ENCODE data around the gene FADS6. TPM values are rescaled to one million over a fixed set of nuclear protein-coding genes. Genes with fewer than 3 reads are reported as not detected.

The FADS6 gene
- total RNA-seq, 1 experiment from 2014 or later: 1.2 TPM

DNA sequence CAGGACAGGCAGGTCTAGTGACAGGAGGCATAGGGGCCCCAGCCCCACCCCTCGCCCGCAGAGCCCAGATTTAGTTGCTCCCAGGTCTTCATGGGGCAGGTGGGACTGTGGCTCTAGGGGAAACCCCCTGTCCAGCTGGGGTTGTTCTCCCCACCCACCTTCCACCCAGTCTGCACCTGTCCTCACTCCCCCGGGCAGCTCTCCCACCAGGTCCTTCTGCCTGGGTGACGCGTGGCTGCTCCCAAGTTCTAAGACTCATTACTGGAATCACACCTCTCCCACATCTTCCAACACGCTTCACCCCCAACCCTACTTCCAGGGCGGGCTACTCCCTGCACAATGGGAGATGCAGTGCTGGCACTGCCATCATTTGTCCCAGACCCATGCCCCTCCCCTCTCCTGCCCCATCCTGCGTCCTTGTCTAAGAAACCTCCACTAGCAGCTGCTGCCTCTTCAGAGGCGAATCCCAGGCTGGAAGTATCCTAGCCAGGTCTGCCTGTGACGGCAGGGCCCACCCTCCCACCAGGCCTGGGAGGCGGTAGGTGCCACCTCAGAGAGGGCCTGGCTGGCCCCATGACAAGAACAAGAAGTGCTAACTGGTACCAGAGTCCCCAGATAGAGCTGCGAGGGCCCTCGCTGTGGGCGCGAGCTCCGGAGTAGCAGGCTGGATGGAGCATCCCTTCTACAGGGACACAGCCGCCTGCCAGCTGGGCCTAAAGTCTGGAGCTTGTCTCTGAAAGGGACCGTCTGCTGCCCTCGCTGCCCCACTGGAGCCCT is 56.6 kb downstream of the FADS6 start:
- Mint-ChIP-seq H3K9me3 (no peaks in the 10 kb centered on the region), H3K36me3 (ENCODE audit: insufficient read depth in 1 of 3, low read depth in 3 of 3) (peaks cover 7 to 18% (median 15%) of the 10 kb centered on the region in 3 experiments; a peak in 6 of 7 replicates), H3K27ac (no peak overlapping the region), H3K27me3 (ENCODE audit: low read depth) (peaks cover 18% of the 10 kb centered on the region), H3K4me3 (no peak overlapping the region), H3K4me1 (peaks cover 18 to 30% of the 10 kb centered on the region in 2 experiments)
- no peak overlapping the region for H2BK12ac ChIP-seq (ENCODE audit: insufficient read length, low read depth, low read length)
- no peaks in the 10 kb centered on the region for H3K9me3 ChIP-seq (ENCODE audit: control insufficient read depth, low read depth, low read length)
- H3K9ac ChIP-seq (ENCODE audit: extremely low read depth, insufficient read length, low read length): no peak overlapping the region
- no peak overlapping the region for H3K56ac ChIP-seq (ENCODE audit: insufficient read length, low read depth, low read length)
- H3K79me1 ChIP-seq (ENCODE audit: insufficient read depth, low read depth, low read length, poor library complexity, severe bottlenecking): no peaks in the 10 kb centered on the region
- H2BK20ac ChIP-seq (ENCODE audit: low read depth, low read length, poor library complexity, severe bottlenecking): no peak overlapping the region
- no peaks in the 10 kb centered on the region for H3K79me2 ChIP-seq (ENCODE audit: insufficient read depth, low read length)
- H2BK5ac ChIP-seq (ENCODE audit: insufficient read length, low read length): no peak overlapping the region
- H3K4me2 ChIP-seq (ENCODE audit: insufficient read depth, insufficient read length, low read length): no peak overlapping the region
- no peak overlapping the region for H2AFZ ChIP-seq (ENCODE audit: low read length)
- DNase-seq: no peak
- H4K91ac ChIP-seq (ENCODE audit: insufficient read length, low read depth, low read length): no peak overlapping the region
- H3K4me1 ChIP-seq (ENCODE audit: insufficient read depth, low read length): peaks cover 2% of the 10 kb centered on the region; the same call in 1 of the 2 replicates
- H4K8ac ChIP-seq (replicated peaks; ENCODE audit: insufficient read length, low read depth, low read length): no peak overlapping the region
- no peak for TF ChIP-seq CTCF (conservative IDR thresholded peaks at IDR 0.05)
- H3K27me3 ChIP-seq (ENCODE audit: insufficient read depth, low read length): no peaks in the 10 kb centered on the region; the same call in 1 of the 2 replicates
- H3T11ph ChIP-seq (ENCODE audit: low read length): no peak overlapping the region
- no peak overlapping the region for H3K4ac ChIP-seq (ENCODE audit: low read depth, low read length)
- no peak overlapping the region for H3K27ac ChIP-seq (ENCODE audit: insufficient read length, low read depth, low read length)
- H4K20me1 ChIP-seq (ENCODE audit: control insufficient read depth, insufficient read depth, insufficient read length): no peaks in the 10 kb centered on the region
- H3K14ac ChIP-seq (ENCODE audit: insufficient read depth, low read length): no peak overlapping the region; the same call in 1 of the 2 replicates
- H3K23me2 ChIP-seq (ENCODE audit: insufficient read length, low read depth, low read length, poor library complexity, severe bottlenecking): no peaks in the 10 kb centered on the region
- H3K18ac ChIP-seq (ENCODE audit: insufficient read length, low read depth, low read length): no peak overlapping the region
- no peak overlapping the region for H4K5ac ChIP-seq (ENCODE audit: insufficient read length, low read depth, low read length)
- H3K23ac ChIP-seq (ENCODE audit: insufficient read length, low read depth, low read length): no peak overlapping the region
- no peak overlapping the region for H2BK120ac ChIP-seq (ENCODE audit: low read depth, low read length, poor library complexity, severe bottlenecking)
- H2AK5ac ChIP-seq (ENCODE audit: insufficient read length, low read length): no peak overlapping the region
- H2BK15ac ChIP-seq (ENCODE audit: low read depth, low read length): no peak overlapping the region
- WGBS (ENCODE audit: extremely low coverage, insufficient read length, low lambda C conversion rate): no CpG with 5 or more reads among the region's 19 CpGs
